Trophoblast cell (in vitro differentiated cells and primary cell): ENCODE measurements around the gene MFSD11. TPM values are rescaled to one million over a fixed set of nuclear protein-coding genes. Genes with fewer than 3 reads are reported as not detected.

Source experiments
- DNase-seq, 2 donors: peaks; one replicate each; pipeline ENCODE4 v3.0.0-alpha.2; 2016
- H2AFZ ChIP-seq: 2 replicates; pipeline ENCODE4 v1.6.1; 2013; ENCODE audit warnings: low read length, moderate library complexity, mild to moderate bottlenecking; ENCODE audit not compliant: insufficient read depth, poor library complexity
- H2AK5ac ChIP-seq: 2 replicates; pipeline ENCODE4 v1.6.1; 2013; ENCODE audit warnings: mild to moderate bottlenecking, low read length
- H2BK120ac ChIP-seq: 2 replicates; pipeline ENCODE4 v1.6.1; 2013; ENCODE audit warnings: low read length, mild to moderate bottlenecking, moderate library complexity; ENCODE audit not compliant: insufficient read depth, poor library complexity
- H2BK12ac ChIP-seq: 2 replicates; pipeline ENCODE4 v1.6.1; 2013; ENCODE audit warnings: mild to moderate bottlenecking, low read length, moderate library complexity
- H2BK5ac ChIP-seq: 2 replicates; pipeline ENCODE4 v1.6.1; 2013; ENCODE audit warnings: low read length, low read depth, moderate library complexity, mild to moderate bottlenecking; ENCODE audit not compliant: poor library complexity
- H3K14ac ChIP-seq: 2 replicates; pipeline ENCODE4 v1.6.1; 2013; ENCODE audit warnings: mild to moderate bottlenecking, low read length
- H3K18ac ChIP-seq: 2 replicates; pipeline ENCODE4 v1.6.1; 2013; ENCODE audit warnings: mild to moderate bottlenecking, low read length
- H3K23ac ChIP-seq: 2 replicates; pipeline ENCODE4 v1.6.1; 2013; ENCODE audit warnings: low read length
- H3K27ac ChIP-seq: 2 replicates; pipeline ENCODE4 v1.5.1; 2013; ENCODE audit warnings: low read depth, mild to moderate bottlenecking, inconsistent platforms, low read length, moderate library complexity
- H3K27me3 ChIP-seq: 2 replicates; pipeline ENCODE4 v1.6.1; 2013; ENCODE audit warnings: inconsistent platforms, mild to moderate bottlenecking, low read length, moderate library complexity; ENCODE audit not compliant: insufficient read depth
- H3K36me3 ChIP-seq, 2 experiments: 1 replicate in 1 of 2; 2 replicates in 1 of 2; pipeline ENCODE4 v1.6.1; 2013; ENCODE audit warnings: low read length in 2 of 2, mild to moderate bottlenecking in 2 of 2, moderate library complexity in 1 of 2; ENCODE audit not compliant: insufficient read depth in 2 of 2, control insufficient read depth in 1 of 2
- H3K4ac ChIP-seq: 2 replicates; pipeline ENCODE4 v1.6.1; 2013; ENCODE audit warnings: low read depth, mild to moderate bottlenecking, low read length, moderate library complexity
- H3K4me1 ChIP-seq, 2 experiments: 1 replicate in 1 of 2; 2 replicates in 1 of 2; pipeline ENCODE4 v1.6.1; 2013; ENCODE audit warnings: low read length in 2 of 2, mild to moderate bottlenecking in 2 of 2, moderate library complexity in 1 of 2; ENCODE audit not compliant: insufficient read depth in 2 of 2, control insufficient read depth in 1 of 2
- H3K4me2 ChIP-seq: 2 replicates; pipeline ENCODE4 v1.6.1; 2013; ENCODE audit warnings: inconsistent platforms, mild to moderate bottlenecking, low read length, moderate library complexity
- H3K4me3 ChIP-seq: 2 replicates; pipeline ENCODE4 v1.5.1; 2013; ENCODE audit warnings: mild to moderate bottlenecking, low read depth, low read length, inconsistent platforms
- H3K79me1 ChIP-seq: one replicate; pipeline ENCODE4 v1.6.1; 2013; ENCODE audit warnings: low read length
- H3K79me2 ChIP-seq: 2 replicates; pipeline ENCODE4 v1.6.1; 2013; ENCODE audit warnings: low read length, mild to moderate bottlenecking; ENCODE audit not compliant: control insufficient read depth, insufficient read depth, poor library complexity
- H3K9ac ChIP-seq: 2 replicates; pipeline ENCODE4 v1.6.1; 2013; ENCODE audit warnings: mild to moderate bottlenecking, low read length
- H3K9me3 ChIP-seq: 2 replicates; pipeline ENCODE4 v1.6.1; 2013; ENCODE audit warnings: low read depth, mild to moderate bottlenecking, control low read depth, inconsistent platforms, low read length; ENCODE audit not compliant: insufficient read depth
- H4K12ac ChIP-seq: 2 replicates; pipeline ENCODE4 v1.6.1; 2013; ENCODE audit warnings: low read depth, mild to moderate bottlenecking, low read length, moderate library complexity
- H4K8ac ChIP-seq: 2 replicates; pipeline ENCODE4 v1.6.1; 2013; ENCODE audit warnings: low read depth, mild to moderate bottlenecking, low read length, moderate library complexity
- H4K91ac ChIP-seq: one replicate; pipeline ENCODE4 v1.6.1; 2013; ENCODE audit warnings: low read depth, mild to moderate bottlenecking, low read length, moderate library complexity
- whole genome bisulfite sequencing: extraction: QIAGEN DNeasy Blood & Tissue Kit; methylation state at CpG from one replicate; pipeline ENCODE4 v1.1.7; 2013; ENCODE audit warnings: missing lambda C conversion rate; ENCODE audit not compliant: insufficient read length, insufficient coverage; ENCODE audit errors: extremely low coverage; 5-methylcytosine and 5-hydroxymethylcytosine counted together
- polyA plus RNA-seq: library from polyadenylated mRNA; stranded (reverse); fragments of 200-250 nt; gene quantifications from 2 replicates; pipeline ENCODE4 v1.2.3, GENCODE V29; 2013

The MFSD11 gene
- polyA plus RNA-seq: 26.3 and 27.8 TPM in 2 replicates

DNA sequence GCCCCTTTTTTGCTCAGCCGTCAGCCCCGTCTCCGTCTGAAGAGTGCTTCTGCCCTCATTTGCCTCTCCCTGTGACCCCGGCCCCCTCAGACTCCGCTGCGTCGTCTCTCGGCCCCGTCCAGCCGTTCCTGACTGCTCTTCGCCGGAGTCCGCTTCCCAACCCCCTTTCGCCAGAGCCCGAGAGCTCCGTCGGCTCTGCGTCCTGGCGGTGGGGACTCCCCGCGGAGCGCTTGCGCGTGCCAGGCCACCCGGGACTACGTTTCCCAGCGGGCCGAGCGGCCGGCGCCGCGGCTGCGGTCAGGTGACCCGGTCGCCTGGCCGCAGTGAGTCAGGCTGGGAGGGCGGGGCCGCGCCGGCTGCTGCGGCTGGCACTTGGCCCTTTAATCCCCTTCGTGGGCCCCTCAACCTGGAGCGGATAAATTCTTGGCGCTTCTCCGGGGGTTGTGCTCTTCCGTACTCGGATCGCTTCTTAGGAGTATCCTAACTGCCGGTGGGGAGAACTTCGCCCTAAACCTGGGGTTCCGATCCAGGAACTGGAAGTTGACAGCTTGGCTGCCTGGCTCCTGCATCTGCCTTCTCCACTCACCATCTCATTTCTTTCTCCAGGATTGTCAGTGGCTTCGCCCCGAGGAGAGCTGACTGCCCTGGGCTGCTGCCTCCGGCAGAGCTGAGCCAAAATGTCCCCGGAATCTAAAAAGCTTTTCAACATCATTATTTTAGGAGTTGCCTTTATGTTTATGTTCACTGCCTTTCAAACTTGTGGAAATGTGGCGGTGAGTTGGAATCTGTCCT lies at the start of gene MFSD11:
Gene MFSD11, plus strand, starts transcription at position 444 of the 792 bp plus-strand sequence. Its CDS starts 234 bp downstream, at position 678.
- Histone ChIP-seq H4K8ac (peak within 1 kb of the TSS; percentile 99), H3K4me1 (peaks cover 0 to 2% of the 10 kb centered on the region in 2 experiments), H3K4ac (peak within 1 kb of the TSS; percentile 96), H3K79me1 (peaks cover 17% of the 10 kb centered on the region), H4K12ac (peak within 1 kb of the TSS; percentile 96), H3K36me3 (peaks cover 9 to 19% of the 10 kb centered on the region in 2 experiments), H3K9me3 (no peaks in the 10 kb centered on the region), H3K4me3 (peak within 1 kb of the TSS; percentile 97), H2BK120ac (peak within 1 kb of the TSS; percentile 98), H3K14ac (peak within 1 kb of the TSS; percentile 100), H3K4me2 (peak within 1 kb of the TSS; percentile 92), H3K9ac (peak within 1 kb of the TSS; percentile 96), H2AFZ (peak within 1 kb of the TSS; percentile 77), H3K27me3 (no peaks in the 10 kb centered on the region), H2BK5ac (peak within 1 kb of the TSS; percentile 99), H2AK5ac (peak within 1 kb of the TSS; percentile 99), H3K18ac (peak within 1 kb of the TSS; percentile 99), H3K23ac (no peak within 1 kb of the TSS), H3K79me2 (peaks cover 18% of the 10 kb centered on the region), H3K27ac (peak within 1 kb of the TSS; percentile 99), H4K91ac (peak within 1 kb of the TSS; percentile 99), H2BK12ac (peak within 1 kb of the TSS; percentile 67)
- WGBS: no CpG with 5 or more reads among the region's 57 CpGs
- DNase-seq: peak; percentile 94 to 95

DNA sequence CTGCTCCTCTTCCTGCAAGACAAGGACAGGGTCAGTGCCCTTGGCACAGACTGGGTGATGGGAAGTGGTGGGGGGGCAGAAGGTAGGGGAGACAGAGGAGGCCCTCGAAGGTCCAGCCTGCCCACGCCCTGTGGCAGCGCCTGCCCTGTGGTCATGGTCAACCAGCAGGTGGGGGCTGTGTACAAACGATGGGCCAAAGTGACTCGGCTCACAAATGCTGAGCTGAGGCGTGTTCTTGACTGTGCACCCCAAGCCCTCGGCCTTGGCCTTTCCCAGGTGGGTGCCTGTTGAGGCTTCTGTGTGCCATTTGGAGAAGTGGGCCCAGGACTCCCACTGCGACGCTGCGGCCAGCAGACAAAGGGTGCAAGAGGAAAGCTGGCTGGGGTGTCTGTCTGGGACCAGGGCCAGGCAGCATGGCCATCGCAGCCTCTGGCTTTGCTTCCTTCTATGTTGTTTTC lies 49.7 kb upstream of the MFSD11 start:
- H3K4me2 ChIP-seq: no peak overlapping the region
- no peak overlapping the region for H3K4me3 ChIP-seq
- no peak for DNase-seq
- WGBS: no CpG with 5 or more reads among the region's 11 CpGs
- peaks cover 5% of the 10 kb centered on the region in 2 experiments for H3K4me1 ChIP-seq
- no peak overlapping the region for H3K4ac ChIP-seq
- no peak overlapping the region for H2AK5ac ChIP-seq
- H3K18ac ChIP-seq: no peak overlapping the region
- no peak overlapping the region for H3K27ac ChIP-seq
- no peak overlapping the region for H2BK12ac ChIP-seq
- H3K9ac ChIP-seq: no peak overlapping the region
- H3K14ac ChIP-seq: no peak overlapping the region
- H3K79me2 ChIP-seq: no peaks in the 10 kb centered on the region
- H3K27me3 ChIP-seq: no peaks in the 10 kb centered on the region
- no peak overlapping the region for H4K12ac ChIP-seq
- H3K79me1 ChIP-seq: no peaks in the 10 kb centered on the region
- H4K91ac ChIP-seq: no peak overlapping the region
- no peak overlapping the region for H2BK5ac ChIP-seq
- no peak overlapping the region for H4K8ac ChIP-seq
- H2AFZ ChIP-seq: no peak overlapping the region
- H2BK120ac ChIP-seq: no peak overlapping the region
- no peak overlapping the region for H3K23ac ChIP-seq
- peaks cover 2% of the 10 kb centered on the region for H3K9me3 ChIP-seq
- H3K36me3 ChIP-seq: peaks cover 13 to 14% of the 10 kb centered on the region in 2 experiments

DNA sequence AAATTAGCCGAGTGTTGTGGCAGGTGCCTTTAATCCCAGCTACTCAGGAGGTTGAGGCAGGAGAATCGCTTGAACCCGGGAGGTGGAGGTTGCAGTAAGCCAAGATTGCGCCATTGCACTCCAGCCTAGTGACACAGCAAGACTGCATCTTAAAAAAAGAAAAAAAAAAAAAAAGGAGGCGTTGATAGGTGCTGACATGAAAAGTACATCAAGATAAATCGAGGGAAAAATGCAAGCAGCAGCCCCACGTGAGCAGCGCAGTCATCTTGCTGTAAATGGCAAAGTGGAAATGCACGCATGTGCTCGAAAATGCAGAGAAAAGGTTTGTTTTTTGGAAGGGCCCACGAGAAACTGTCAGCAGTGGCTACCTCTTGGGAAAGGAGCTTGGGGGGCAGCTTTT lies 48.1 kb upstream of the MFSD11 start:
- H3K79me2 ChIP-seq: no peaks in the 10 kb centered on the region
- no peaks in the 10 kb centered on the region for H3K79me1 ChIP-seq
- no peak overlapping the region for H3K4ac ChIP-seq
- H3K9ac ChIP-seq: no peak overlapping the region
- no peak overlapping the region for H4K91ac ChIP-seq
- no peak overlapping the region for H2BK120ac ChIP-seq
- no peak overlapping the region for H3K4me3 ChIP-seq
- no peak overlapping the region for H3K18ac ChIP-seq
- no peak overlapping the region for H4K12ac ChIP-seq
- no peak overlapping the region for H3K14ac ChIP-seq
- H3K4me2 ChIP-seq: no peak overlapping the region
- no peak overlapping the region for H2BK5ac ChIP-seq
- no peak overlapping the region for H4K8ac ChIP-seq
- WGBS: no CpG with 5 or more reads among the region's 11 CpGs
- DNase-seq: peak; percentile 52 to 71
- no peak overlapping the region for H3K23ac ChIP-seq
- no peaks in the 10 kb centered on the region for H3K27me3 ChIP-seq
- H2AFZ ChIP-seq: no peak overlapping the region
- peaks cover 6% of the 10 kb centered on the region in 2 experiments for H3K36me3 ChIP-seq
- no peak overlapping the region for H3K27ac ChIP-seq
- peaks cover 5% of the 10 kb centered on the region in 2 experiments for H3K4me1 ChIP-seq
- H2AK5ac ChIP-seq: no peak overlapping the region
- H3K9me3 ChIP-seq: peaks cover 2% of the 10 kb centered on the region
- H2BK12ac ChIP-seq: no peak overlapping the region

DNA sequence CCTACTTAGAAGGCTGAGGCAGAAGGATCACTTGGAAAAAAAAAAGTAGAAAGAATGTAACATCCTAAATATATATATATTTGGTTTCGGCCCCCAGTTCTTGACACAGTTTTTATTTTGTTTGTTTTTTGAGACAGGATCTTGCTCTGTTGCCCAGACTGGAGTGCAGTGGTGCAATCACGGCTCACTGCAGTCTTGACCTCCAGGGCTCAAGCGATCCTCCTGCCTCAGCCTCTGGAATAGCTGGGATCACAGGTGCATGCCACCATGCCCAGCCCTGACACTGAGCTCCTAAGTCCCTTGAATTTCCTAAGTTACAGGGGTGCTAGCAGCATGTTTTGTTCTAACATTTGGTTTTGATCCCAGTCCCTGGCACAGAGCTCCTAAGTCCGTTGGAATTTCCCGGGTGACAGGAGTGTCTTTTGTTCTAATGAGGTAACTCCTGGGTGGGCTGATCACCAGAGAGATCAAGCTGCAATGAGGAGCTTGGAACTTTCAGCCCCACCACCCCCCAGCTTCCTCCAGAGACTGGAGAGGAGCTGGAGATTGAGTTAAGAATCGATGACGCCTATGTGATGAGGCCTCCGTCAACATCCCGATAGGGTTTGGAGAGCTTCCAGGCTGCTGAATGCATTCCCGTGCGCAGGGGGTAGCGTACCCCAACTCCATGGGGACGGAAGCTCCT lies 47.2 kb upstream of the MFSD11 start:
- Histone ChIP-seq H3K36me3 (peaks cover 5 to 6% of the 10 kb centered on the region in 2 experiments), H4K8ac (no peak overlapping the region), H3K23ac (no peak overlapping the region), H3K4me2 (no peak overlapping the region), H3K9ac (no peak overlapping the region), H3K4ac (no peak overlapping the region), H2BK12ac (no peak overlapping the region), H3K14ac (no peak overlapping the region), H4K91ac (no peak overlapping the region), H3K18ac (no peak overlapping the region), H3K79me2 (no peaks in the 10 kb centered on the region), H3K4me3 (no peak overlapping the region), H2BK5ac (no peak overlapping the region), H2BK120ac (no peak overlapping the region), H4K12ac (no peak overlapping the region), H3K27ac (no peak overlapping the region), H2AFZ (no peak overlapping the region), H3K9me3 (peaks cover 2% of the 10 kb centered on the region), H2AK5ac (no peak overlapping the region), H3K79me1 (no peaks in the 10 kb centered on the region), H3K27me3 (no peaks in the 10 kb centered on the region), H3K4me1 (peaks cover 5% of the 10 kb centered on the region in 2 experiments)
- no peak for DNase-seq
- no CpG with 5 or more reads among the region's 13 CpGs for WGBS
